PFSK-1 (cell line): Measurements from ENCODE around the gene NIT2.

Experiments used
- POLR2AphosphoS5 ChIP-seq: IDR thresholded peaks from 2 replicates; pipeline ENCODE4 v1.6.1; 2012; ENCODE audit warnings: low read depth, mild to moderate bottlenecking, control low read depth, low read length, moderate library complexity
- SIN3A ChIP-seq: IDR thresholded peaks from 2 replicates; pipeline ENCODE4 v1.6.1; 2012; ENCODE audit warnings: mild to moderate bottlenecking, low read length, moderate library complexity, borderline replicate concordance; ENCODE audit not compliant: insufficient read depth
- TAF1 ChIP-seq: IDR thresholded peaks from 2 replicates; pipeline ENCODE4 v1.6.1; 2012; ENCODE audit warnings: low read length, control low read depth, borderline replicate concordance; ENCODE audit not compliant: insufficient read depth
- TF ChIP-seq, protein P1 (sequence below), 2 experiments: IDR thresholded peaks; 2 replicates each; pipeline versions ENCODE4 v1.6.1 to v1.8.0; 2011 to 2012; ENCODE audit warnings: low read depth in 2 of 2, low read length in 2 of 2, control low read depth in 1 of 2, inconsistent platforms in 1 of 2, mild to moderate bottlenecking in 1 of 2, moderate library complexity in 1 of 2; ENCODE audit not compliant: insufficient read depth in 1 of 2

DNA sequence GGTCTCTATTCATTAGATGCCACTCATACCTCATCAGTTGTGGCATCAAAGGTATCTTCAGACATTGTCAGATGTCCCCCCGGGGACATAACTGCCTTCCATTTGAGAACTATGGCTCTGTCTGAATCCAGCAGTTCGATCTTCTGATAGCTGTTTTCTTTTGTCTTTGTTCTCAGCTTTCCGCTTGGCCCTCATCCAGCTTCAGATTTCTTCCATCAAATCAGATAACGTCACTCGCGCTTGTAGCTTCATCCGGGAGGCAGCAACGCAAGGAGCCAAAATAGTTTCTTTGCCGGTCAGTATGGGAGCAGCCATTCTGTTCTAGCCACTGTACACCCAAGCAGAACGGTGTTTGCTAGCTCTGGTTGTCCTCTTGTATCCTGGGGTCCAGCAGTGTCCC is 4.4 kb downstream of the NIT2 start:
- TF ChIP-seq SIN3A, result no peak
- no peak for TF ChIP-seq POLR2AphosphoS5
- TF ChIP-seq, protein P1, sequence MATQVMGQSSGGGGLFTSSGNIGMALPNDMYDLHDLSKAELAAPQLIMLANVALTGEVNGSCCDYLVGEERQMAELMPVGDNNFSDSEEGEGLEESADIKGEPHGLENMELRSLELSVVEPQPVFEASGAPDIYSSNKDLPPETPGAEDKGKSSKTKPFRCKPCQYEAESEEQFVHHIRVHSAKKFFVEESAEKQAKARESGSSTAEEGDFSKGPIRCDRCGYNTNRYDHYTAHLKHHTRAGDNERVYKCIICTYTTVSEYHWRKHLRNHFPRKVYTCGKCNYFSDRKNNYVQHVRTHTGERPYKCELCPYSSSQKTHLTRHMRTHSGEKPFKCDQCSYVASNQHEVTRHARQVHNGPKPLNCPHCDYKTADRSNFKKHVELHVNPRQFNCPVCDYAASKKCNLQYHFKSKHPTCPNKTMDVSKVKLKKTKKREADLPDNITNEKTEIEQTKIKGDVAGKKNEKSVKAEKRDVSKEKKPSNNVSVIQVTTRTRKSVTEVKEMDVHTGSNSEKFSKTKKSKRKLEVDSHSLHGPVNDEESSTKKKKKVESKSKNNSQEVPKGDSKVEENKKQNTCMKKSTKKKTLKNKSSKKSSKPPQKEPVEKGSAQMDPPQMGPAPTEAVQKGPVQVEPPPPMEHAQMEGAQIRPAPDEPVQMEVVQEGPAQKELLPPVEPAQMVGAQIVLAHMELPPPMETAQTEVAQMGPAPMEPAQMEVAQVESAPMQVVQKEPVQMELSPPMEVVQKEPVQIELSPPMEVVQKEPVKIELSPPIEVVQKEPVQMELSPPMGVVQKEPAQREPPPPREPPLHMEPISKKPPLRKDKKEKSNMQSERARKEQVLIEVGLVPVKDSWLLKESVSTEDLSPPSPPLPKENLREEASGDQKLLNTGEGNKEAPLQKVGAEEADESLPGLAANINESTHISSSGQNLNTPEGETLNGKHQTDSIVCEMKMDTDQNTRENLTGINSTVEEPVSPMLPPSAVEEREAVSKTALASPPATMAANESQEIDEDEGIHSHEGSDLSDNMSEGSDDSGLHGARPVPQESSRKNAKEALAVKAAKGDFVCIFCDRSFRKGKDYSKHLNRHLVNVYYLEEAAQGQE (IDR thresholded peaks at IDR 0.05; ENCODE audit: insufficient read depth in 1 of 2, low read depth in 2 of 2, low read length in 2 of 2), result no peak
- no peak for TF ChIP-seq TAF1
